Measurements from ENCODE around the gene PLCD4. TPM values are rescaled to one million over a fixed set of nuclear protein-coding genes. Genes with fewer than 3 reads are reported as not detected.

The PLCD4 gene
- total and polyA plus RNA-seq, 12 donors = 0.23 to 2.3 (median 0.94) TPM

DNA sequence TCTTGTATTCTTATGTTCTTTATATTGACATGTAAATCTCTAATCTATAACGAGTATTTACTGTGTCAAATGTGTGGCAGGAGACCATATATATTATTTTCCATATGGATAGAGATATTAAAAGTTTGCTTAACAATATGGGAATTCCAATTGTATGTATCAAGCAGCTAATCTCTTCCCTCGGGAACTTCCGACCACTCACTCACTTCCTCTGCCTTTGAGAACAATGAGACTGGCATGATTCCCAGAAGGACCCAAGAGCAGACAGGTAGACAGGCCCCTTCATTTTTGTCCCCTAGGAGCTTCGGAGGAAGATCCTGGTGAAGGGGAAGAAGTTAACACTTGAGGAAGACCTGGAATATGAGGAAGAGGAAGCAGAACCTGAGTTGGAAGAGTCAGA, 24.1 kb downstream of the PLCD4 start:
- peak overlapping the region in 3 of 10 donors; percentile 24 to 44 (median 39) for H3K27ac ChIP-seq
- intact Hi-C loops (cut with DNase I) = no loop called here
- peak in 1 of 2 donors; percentile 18 for DNase-seq
- peaks cover 0 to 46% (median 26%) of the 10 kb centered on the region in 9 donors for H3K36me3 ChIP-seq
- peaks cover 0 to 12% (median 0%) of the 10 kb centered on the region in 9 donors for H3K4me1 ChIP-seq
- 44 to 47% methylated on average over 4 of the region's 4 CpGs for WGBS, 2 donors
- H3K27me3 ChIP-seq = no peaks in the 10 kb centered on the region
- no peak for TF ChIP-seq CTCF (IDR thresholded peaks at IDR 0.05)
- H3K9me3 ChIP-seq = no peaks in the 10 kb centered on the region
- ATAC-seq = peak in 3 of 8 donors; percentile 39 to 77 (median 72)
- H3K4me3 ChIP-seq = no peak overlapping the region

GRCh38 chr2:218635719-218636118, 28.0 kb downstream of the PLCD4 start:
- intact Hi-C loops (cut with DNase I) = no loop called here
- TF ChIP-seq CTCF (IDR thresholded peaks at IDR 0.05) = no peak
- peaks cover 0 to 85% (median 61%) of the 10 kb centered on the region in 9 donors for H3K36me3 ChIP-seq

GRCh38 chr2:218638372-218638771, 30.7 kb downstream of the PLCD4 start:
- 97% methylated on average over 18 of the region's 18 CpGs for WGBS, 2 donors
- intact Hi-C loops (cut with DNase I) = no loop called here
- no peak for ATAC-seq
- peaks cover 0 to 100% (median 78%) of the 10 kb centered on the region in 9 donors for H3K36me3 ChIP-seq
- H3K4me1 ChIP-seq = no peaks in the 10 kb centered on the region
- H3K4me3 ChIP-seq = no peak overlapping the region
- no peaks in the 10 kb centered on the region for H3K9me3 ChIP-seq
- no peak overlapping the region for H3K27ac ChIP-seq
- DNase-seq = no peak
- no peaks in the 10 kb centered on the region for H3K27me3 ChIP-seq
- TF ChIP-seq CTCF (IDR thresholded peaks at IDR 0.05) = no peak

More at GRCh38 chr2:218635719-218636118, 28.0 kb downstream of the PLCD4 start:
- Histone ChIP-seq H3K9me3 (no peaks in the 10 kb centered on the region), H3K27ac (no peak overlapping the region), H3K4me3 (no peak overlapping the region), H3K27me3 (no peaks in the 10 kb centered on the region), H3K4me1 (peaks cover 0 to 12% (median 0%) of the 10 kb centered on the region in 9 donors)
- no peak for DNase-seq
- no peak for ATAC-seq
- WGBS, 2 donors = 86 to 89% methylated on average over 5 of the region's 5 CpGs

DNA sequence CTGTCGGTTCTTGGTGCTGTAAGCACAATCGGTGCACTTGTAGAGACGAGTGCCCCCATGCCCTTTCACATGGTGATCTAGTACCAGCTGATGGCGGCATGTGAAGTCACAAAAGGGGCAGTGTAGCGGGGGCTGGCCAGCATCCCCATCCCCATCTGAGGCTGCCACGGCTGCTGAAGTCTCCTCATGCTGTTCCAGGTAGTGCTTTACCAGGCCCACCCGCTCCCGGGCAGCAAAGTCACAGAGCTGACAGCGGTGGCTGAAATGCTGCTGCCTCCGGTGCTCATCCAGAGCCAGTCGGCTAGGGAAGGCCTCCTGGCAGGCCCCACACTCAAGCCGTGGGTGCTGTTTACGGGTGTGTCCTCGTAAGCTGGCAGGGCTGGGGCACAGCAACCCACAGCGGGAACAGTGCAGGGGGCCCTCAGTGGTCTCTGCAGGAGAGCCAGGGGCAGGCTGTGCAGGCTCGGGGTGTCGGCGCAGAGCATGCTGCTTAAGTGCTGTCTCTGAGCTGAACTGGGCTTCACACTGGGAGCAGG, 34.5 kb downstream of the PLCD4 start:
- intact Hi-C loops (cut with DNase I) = loop anchor here in 3 of 10 donors (10.0 kb wide), 3 partner anchors 77 to 237 kb away; partner anchors contain the start of genes VIL1 (in 2 of the 3), CNOT9 (in 1 of the 3) and USP37 (in 1 of the 3)
- no peaks in the 10 kb centered on the region for H3K9me3 ChIP-seq

More for the DNA sequence above, 34.5 kb downstream of the PLCD4 start:
- Histone ChIP-seq H3K27me3 (no peaks in the 10 kb centered on the region), H3K4me1 (no peaks in the 10 kb centered on the region), H3K27ac (no peak overlapping the region), H3K4me3 (no peak overlapping the region), H3K36me3 (peaks cover 11 to 100% (median 78%) of the 10 kb centered on the region in 9 donors)
- ATAC-seq = peak in 1 of 8 donors; percentile 25
- TF ChIP-seq CTCF (IDR thresholded peaks at IDR 0.05) = no peak
- WGBS, 2 donors = 92 to 94% methylated on average over 18 of the region's 18 CpGs
- DNase-seq = no peak
